ENCODE results near the gene ANXA11. TPM values are rescaled to one million over a fixed set of nuclear protein-coding genes. Genes with fewer than 3 reads are reported as not detected.

Gene ANXA11
- total RNA-seq, 4 donors from 2014 or later = 103 to 148 (median 121) TPM

DNA sequence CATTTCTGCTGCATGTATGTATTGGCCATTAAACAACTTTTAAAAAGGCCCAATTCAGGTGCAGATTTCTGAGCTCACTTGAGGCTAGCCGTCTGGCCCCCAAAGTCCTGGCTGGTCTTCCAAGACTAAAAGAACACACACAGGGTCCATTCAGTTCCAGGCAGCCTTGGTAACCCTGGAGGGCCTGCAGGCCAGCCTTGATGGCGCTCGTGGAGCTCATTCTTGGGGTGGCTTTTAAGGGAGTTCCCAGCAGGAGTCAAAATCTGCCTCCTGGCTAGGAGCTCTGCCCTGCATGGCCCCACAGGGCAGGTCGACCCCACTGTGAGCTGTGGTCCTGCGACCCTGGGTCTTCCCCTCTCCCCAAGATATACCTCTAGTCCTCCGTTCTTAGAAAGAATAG, 28.8 kb downstream of the ANXA11 start:
- ATAC-seq (ENCODE audit: low FRiP score) = no peak
- TF ChIP-seq, protein P1, sequence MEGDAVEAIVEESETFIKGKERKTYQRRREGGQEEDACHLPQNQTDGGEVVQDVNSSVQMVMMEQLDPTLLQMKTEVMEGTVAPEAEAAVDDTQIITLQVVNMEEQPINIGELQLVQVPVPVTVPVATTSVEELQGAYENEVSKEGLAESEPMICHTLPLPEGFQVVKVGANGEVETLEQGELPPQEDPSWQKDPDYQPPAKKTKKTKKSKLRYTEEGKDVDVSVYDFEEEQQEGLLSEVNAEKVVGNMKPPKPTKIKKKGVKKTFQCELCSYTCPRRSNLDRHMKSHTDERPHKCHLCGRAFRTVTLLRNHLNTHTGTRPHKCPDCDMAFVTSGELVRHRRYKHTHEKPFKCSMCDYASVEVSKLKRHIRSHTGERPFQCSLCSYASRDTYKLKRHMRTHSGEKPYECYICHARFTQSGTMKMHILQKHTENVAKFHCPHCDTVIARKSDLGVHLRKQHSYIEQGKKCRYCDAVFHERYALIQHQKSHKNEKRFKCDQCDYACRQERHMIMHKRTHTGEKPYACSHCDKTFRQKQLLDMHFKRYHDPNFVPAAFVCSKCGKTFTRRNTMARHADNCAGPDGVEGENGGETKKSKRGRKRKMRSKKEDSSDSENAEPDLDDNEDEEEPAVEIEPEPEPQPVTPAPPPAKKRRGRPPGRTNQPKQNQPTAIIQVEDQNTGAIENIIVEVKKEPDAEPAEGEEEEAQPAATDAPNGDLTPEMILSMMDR (IDR thresholded peaks at IDR 0.05) = no peak
- no peak for DNase-seq (ENCODE audit: low spot score)

DNA sequence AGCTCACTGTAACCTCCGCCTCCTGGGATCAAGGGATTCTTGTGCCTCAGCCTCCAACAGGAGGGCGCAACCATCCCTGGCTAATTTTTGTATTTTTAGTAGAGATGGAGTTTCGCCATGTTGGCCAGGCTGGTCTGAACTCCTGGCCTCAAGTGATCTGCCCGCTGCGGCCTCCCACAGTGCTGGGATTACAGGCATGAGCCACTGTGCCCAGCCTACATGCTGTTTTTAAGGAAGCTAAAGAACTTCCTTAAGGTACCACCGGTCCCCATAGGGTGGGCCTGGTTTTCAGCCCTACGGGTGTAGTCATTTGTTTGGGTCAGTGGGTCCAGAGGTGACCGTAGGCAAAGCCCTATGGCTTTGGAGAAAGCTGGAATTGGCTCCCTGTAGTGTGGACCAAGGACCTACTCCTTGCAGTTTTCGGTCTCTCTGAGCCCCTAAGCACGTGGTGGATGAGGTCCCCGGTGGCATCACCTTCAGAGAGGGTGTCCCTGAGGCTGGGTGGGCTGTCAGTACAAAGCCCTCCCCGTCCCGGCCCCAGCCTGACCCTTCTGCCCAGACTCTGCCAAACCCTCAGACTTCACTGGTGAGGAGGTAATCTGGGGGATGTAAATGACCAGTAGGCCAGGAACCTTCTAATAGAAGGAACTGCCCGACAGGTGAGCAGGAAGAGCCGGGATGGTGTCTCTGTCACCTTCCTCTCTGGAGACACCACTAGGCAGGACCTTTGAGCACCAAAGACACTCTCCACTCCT, 30.5 kb downstream of the ANXA11 start:
- no peak for ATAC-seq (ENCODE audit: low FRiP score)
- TF ChIP-seq, protein P1 (IDR thresholded peaks at IDR 0.05) = no peak

DNA sequence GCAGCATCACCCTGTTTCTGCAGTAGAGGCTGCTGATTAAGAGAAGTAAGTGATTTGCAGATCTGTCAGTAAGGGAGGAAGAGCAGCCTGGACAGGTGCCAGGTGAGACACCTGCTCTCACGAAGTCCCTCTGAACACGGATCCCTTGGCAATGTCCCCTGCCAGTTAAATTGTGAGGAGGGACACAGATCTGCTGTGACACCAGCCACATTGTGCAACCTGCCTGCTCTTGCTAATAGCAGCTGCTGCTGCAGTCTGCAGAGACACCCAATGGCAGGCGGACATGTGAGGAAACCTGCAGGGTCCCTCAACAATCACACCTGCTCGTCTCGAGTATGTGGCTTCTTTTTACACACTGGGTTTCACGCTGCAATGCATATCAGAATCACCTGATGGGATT, 31.9 kb downstream of the ANXA11 start:
- ATAC-seq (ENCODE audit: low FRiP score) (no peak), DNase-seq (ENCODE audit: low spot score) (no peak)
- TF ChIP-seq, protein P1 (IDR thresholded peaks at IDR 0.05) = no peak

More for the DNA sequence above, 30.5 kb downstream of the ANXA11 start:
- DNase-seq (ENCODE audit: low spot score) = no peak

DNA sequence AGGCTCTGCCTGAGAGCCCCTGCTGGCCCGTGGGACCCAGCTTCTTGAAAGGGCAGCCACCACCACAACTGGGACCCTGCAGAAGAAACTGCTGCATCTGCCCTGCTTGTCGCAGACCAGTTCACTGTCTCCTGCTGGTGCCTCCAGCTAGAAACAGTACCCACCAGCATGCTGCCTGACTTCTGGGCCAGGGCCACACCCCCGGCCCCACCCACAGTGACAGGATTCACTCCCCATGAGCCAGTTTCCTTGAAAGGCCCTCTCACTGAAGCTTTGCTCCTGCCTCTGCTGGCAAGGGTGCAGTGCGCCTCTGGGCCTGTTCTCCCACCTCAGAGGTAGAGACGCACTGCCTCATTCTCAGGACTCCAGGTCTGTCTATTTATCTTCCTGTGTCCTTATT, 32.4 kb downstream of the ANXA11 start:
- no peak for ATAC-seq (ENCODE audit: low FRiP score)
- TF ChIP-seq, protein P1 (IDR thresholded peaks at IDR 0.05) = no peak
- DNase-seq (ENCODE audit: low spot score) = no peak

DNA sequence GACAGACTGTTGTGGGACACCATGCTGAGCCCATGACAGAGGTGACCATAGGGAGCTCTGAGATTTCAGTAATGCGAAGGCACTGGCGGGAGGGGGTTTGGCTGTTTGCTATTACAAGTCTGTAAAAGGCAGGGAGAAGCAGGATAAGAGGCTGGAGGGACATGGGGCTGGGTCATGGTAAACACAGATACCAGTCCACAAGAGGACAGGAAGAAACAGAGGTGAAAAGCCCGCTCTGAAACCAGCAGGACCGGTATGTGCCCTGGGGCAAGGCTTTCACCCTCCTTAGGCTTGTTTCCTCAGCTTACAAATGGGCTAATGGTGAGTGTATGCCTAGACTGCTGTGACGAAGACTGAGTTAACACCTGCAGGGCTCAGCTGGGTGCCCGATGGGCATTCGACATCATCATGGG, 34.1 kb downstream of the ANXA11 start:
- TF ChIP-seq, protein P1 (IDR thresholded peaks at IDR 0.05) = no peak
- no peak for DNase-seq (ENCODE audit: low spot score)
- ATAC-seq (ENCODE audit: low FRiP score) = no peak

DNA sequence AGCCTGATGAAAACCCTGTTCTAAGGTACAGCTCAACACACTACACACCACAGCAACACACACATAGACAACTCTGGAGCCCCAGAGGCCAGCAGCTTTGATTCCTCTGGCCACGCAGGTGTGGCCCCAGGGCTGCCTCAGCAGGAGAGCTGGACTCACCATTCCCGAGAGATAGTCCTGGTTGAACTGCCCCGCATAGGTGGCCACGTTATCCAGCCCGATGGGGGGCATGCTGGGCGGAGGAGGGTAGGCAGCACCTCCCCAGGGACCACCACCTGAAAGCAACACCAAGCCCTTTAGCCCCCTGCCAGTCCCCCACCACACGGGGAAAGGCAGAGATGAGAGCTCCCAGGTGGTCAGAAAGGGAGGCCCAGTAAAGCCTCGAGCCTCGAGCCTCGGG, 34.7 kb downstream of the ANXA11 start:
- TF ChIP-seq, protein P1 (IDR thresholded peaks at IDR 0.05) = no peak
- DNase-seq (ENCODE audit: low spot score) (no peak), ATAC-seq (ENCODE audit: low FRiP score) (no peak)

DNA sequence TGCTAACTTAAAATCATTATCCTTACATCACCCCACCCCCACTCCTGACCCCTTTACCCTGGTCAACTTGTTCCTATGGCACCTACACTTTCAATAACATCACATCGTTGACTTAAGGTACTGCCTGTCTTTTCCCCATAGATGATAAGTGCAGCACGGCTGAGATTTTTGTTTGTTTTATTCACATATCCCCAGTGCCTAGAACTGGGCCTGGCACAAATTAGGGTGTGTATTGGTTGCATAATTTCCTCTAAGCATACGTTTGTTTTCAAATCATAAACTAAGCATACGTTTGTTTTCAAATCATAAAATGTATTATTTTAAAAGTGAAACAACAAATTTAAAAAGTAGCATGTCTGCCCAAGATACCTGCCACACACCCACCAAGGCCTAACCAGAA, 35.3 kb downstream of the ANXA11 start:
- DNase-seq (ENCODE audit: low spot score) (no peak), ATAC-seq (ENCODE audit: low FRiP score) (no peak)
- TF ChIP-seq, protein P1 (IDR thresholded peaks at IDR 0.05) = no peak

Measured in omental fat pad (tissue), 4 donors.